Keratinocyte (primary cell): ENCODE measurements around the gene RNF225. TPM values are rescaled to one million over a fixed set of nuclear protein-coding genes. Genes with fewer than 3 reads are reported as not detected.

ENCODE experiments used
- DNase-seq: peaks from one replicate; pipeline ENCODE4 v3.0.0-alpha.2; 2011; ENCODE audit warnings: low read depth, missing footprints, low spot score
- FAIRE-seq: peaks from 2 replicates; lab custom pipeline; 2011; peaks lifted over from hg19 to GRCh38; lab: Jason Lieb, UNC
- H2AFZ ChIP-seq: 2 replicates; pipeline ENCODE4 v1.6.0; 2012; ENCODE audit warnings: low read length, control low read depth, inconsistent platforms; ENCODE audit not compliant: control insufficient read depth
- H3K27ac ChIP-seq: 2 replicates; pipeline ENCODE4 v1.5.1; 2011; ENCODE audit warnings: low read length; ENCODE audit not compliant: control insufficient read depth, insufficient read depth
- H3K27me3 ChIP-seq: 3 replicates; pipeline ENCODE4 v1.6.0; 2011; ENCODE audit warnings: low read length; ENCODE audit not compliant: control insufficient read depth, insufficient read depth; ENCODE audit errors: extremely low read depth
- H3K36me3 ChIP-seq, 2 experiments: 2 replicates in 1 of 2; 3 replicates in 1 of 2; pipeline ENCODE4 v1.5.1; 2011; ENCODE audit warnings: low read length in 2 of 2, mild to moderate bottlenecking in 1 of 2; ENCODE audit not compliant: control insufficient read depth in 2 of 2, insufficient read depth in 2 of 2; ENCODE audit errors: extremely low read depth in 1 of 2
- H3K4me1 ChIP-seq: 3 replicates; pipeline ENCODE4 v1.5.1; 2011; ENCODE audit warnings: low read length; ENCODE audit not compliant: control insufficient read depth, insufficient read depth; ENCODE audit errors: extremely low read depth
- H3K4me2 ChIP-seq: 3 replicates; pipeline ENCODE4 v1.6.0; 2011; ENCODE audit warnings: low read depth, low read length; ENCODE audit not compliant: control insufficient read depth, insufficient read depth; ENCODE audit errors: extremely low read depth
- H3K4me3 ChIP-seq, 3 experiments: fragments of 200-600 bp in 1 of 3; sonication (generic) in 1 of 3; 2 replicates in 2 of 3; 3 replicates in 1 of 3; pipeline ENCODE4 v1.5.1; 2011 to 2016; ENCODE audit warnings: low read length in 3 of 3, mild to moderate bottlenecking in 3 of 3, control low read depth in 2 of 3, inconsistent platforms in 1 of 3, low read depth in 1 of 3, mixed read lengths in 1 of 3, mixed run types in 1 of 3, moderate library complexity in 1 of 3; ENCODE audit not compliant: control insufficient read depth in 2 of 3, insufficient read depth in 2 of 3; ENCODE audit errors: extremely low read depth in 1 of 3
- H3K79me2 ChIP-seq: 2 replicates; pipeline ENCODE4 v1.6.0; 2012; ENCODE audit warnings: low read length; ENCODE audit not compliant: control insufficient read depth, insufficient read depth
- H3K9ac ChIP-seq: 3 replicates; pipeline ENCODE4 v1.6.0; 2011; ENCODE audit warnings: low read length; ENCODE audit not compliant: control insufficient read depth, insufficient read depth; ENCODE audit errors: extremely low read depth
- H3K9me1 ChIP-seq: 3 replicates; pipeline ENCODE4 v1.6.0; 2011; ENCODE audit warnings: low read length; ENCODE audit not compliant: control insufficient read depth, insufficient read depth; ENCODE audit errors: extremely low read depth
- H3K9me3 ChIP-seq: 2 replicates; pipeline ENCODE4 v1.5.1; 2012; ENCODE audit warnings: low read depth, low read length; ENCODE audit not compliant: control insufficient read depth
- H4K20me1 ChIP-seq: 3 replicates; pipeline ENCODE4 v1.6.0; 2011; ENCODE audit warnings: low read length; ENCODE audit not compliant: control insufficient read depth, insufficient read depth; ENCODE audit errors: extremely low read depth
- EZH2 ChIP-seq: IDR thresholded peaks from one replicate; pipeline ENCODE4 v1.6.1; 2012; ENCODE audit warnings: inconsistent platforms, mild to moderate bottlenecking, low read length, moderate library complexity
- dilution Hi-C: fragments of 300-500 bp; cut with MboI; formaldehyde crosslinking; loops from one replicate; pipeline ENCODE4 v1.7.0; 2020; ENCODE audit warnings: low sequenced_read_pairs; ENCODE audit not compliant: extremely low pct_ligation_motif_present
- polyA plus RNA-seq, 5 experiments: library from polyadenylated mRNA; depleted of rRNA in 3 of 5; stranded (reverse) in 3 of 5; stranded (forward) in 1 of 5; unstranded in 1 of 5; fragments of >200 nt; gene quantifications; 1 replicate in 1 of 5; 2 replicates in 3 of 5; 3 replicates in 1 of 5; pipeline versions ENCODE4 v1.2.1 to v1.2.3, GENCODE V29; 2011 to 2012; ENCODE audit warnings: missing spikeins in 2 of 5, low read depth in 1 of 5, low replicate concordance in 1 of 5
- TF ChIP-seq, protein P1 (sequence below), 3 experiments: IDR thresholded peaks in 1 of 3; conservative IDR thresholded peaks in 1 of 3; optimal IDR thresholded peaks in 1 of 3; 2 replicates in 2 of 3; 3 replicates in 1 of 3; pipeline versions ENCODE3 to v1.5.1; 2011; ENCODE audit warnings: low read length in 3 of 3, mild to moderate bottlenecking in 3 of 3, moderate library complexity in 2 of 3, control low read depth in 1 of 3, inconsistent platforms in 1 of 3; ENCODE audit not compliant: insufficient read depth in 2 of 3; ENCODE audit errors: extremely low read depth in 1 of 3

RNF225 gene
- polyA plus RNA-seq, 1 donor (not counting 4 experiments of a cell fraction or from before 2014, with no cell fraction given), result not detected

- dilution Hi-C loops, result no loop called here
- H3K4me2 ChIP-seq, result no peak overlapping the region
- H3K79me2 ChIP-seq, result no peaks in the 10 kb centered on the region
- H3K9me3 ChIP-seq, result peaks cover 3% of the 10 kb centered on the region
- no peak overlapping the region for H2AFZ ChIP-seq
- TF ChIP-seq, protein P1, sequence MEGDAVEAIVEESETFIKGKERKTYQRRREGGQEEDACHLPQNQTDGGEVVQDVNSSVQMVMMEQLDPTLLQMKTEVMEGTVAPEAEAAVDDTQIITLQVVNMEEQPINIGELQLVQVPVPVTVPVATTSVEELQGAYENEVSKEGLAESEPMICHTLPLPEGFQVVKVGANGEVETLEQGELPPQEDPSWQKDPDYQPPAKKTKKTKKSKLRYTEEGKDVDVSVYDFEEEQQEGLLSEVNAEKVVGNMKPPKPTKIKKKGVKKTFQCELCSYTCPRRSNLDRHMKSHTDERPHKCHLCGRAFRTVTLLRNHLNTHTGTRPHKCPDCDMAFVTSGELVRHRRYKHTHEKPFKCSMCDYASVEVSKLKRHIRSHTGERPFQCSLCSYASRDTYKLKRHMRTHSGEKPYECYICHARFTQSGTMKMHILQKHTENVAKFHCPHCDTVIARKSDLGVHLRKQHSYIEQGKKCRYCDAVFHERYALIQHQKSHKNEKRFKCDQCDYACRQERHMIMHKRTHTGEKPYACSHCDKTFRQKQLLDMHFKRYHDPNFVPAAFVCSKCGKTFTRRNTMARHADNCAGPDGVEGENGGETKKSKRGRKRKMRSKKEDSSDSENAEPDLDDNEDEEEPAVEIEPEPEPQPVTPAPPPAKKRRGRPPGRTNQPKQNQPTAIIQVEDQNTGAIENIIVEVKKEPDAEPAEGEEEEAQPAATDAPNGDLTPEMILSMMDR (optimal IDR thresholded peaks at IDR 0.05 in 1 of 3, IDR thresholded peaks at IDR 0.05 in 1 of 3, conservative IDR thresholded peaks at IDR 0.05 in 1 of 3; ENCODE audit: extremely low read depth in 1 of 3, insufficient read depth in 2 of 3, low read length in 3 of 3), result no peak
- no peak for TF ChIP-seq EZH2
- DNase-seq (no peak), FAIRE-seq (no peak)
- no peaks in the 10 kb centered on the region for H3K36me3 ChIP-seq
- H3K9ac ChIP-seq, result no peak overlapping the region
- no peaks in the 10 kb centered on the region for H4K20me1 ChIP-seq
- peaks cover 5% of the 10 kb centered on the region for H3K4me1 ChIP-seq
- H3K27ac ChIP-seq, result no peak overlapping the region
- H3K27me3 ChIP-seq, result peaks cover 18% of the 10 kb centered on the region
- no peaks in the 10 kb centered on the region for H3K9me1 ChIP-seq
- no peak overlapping the region for H3K4me3 ChIP-seq
Observed at GRCh38 chr19:58356766-58357480, 38.5 kb upstream of the RNF225 start.

DNA sequence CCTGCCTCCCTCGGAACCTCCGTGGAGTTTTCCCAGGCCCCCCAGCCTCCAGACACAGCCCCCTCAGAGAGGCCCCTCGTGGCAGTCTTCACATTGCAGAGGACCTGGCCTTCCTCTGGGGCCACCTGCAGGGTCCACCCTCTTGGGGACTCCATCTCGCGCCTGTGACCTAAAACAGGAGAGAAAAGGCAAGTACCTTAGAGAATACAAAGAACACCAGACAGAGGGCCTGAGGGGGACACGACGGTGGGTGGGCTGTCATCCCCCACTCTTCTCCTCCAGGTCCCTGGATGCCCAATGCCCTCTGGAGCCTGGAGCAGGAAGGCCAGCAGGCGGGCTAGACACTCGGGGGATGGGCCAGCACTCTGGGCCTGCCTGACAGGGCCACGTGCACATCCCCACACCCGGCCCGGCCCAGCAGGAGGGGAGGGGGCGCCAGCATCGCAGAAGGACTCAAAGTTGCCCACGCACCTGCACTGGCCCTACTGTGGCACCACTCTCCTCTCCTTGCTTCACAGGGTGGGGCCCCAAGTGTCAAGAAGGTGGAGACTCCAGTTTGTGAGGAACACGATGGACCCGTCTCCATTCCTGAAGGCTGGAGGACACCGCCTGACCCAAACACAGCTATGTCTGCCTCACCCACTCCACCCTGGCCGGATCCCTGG, 37.8 kb upstream of the RNF225 start:
- Histone ChIP-seq H3K79me2 (no peaks in the 10 kb centered on the region), H3K4me2 (no peak overlapping the region), H3K4me3 (no peak overlapping the region), H3K9me3 (peaks cover 3% of the 10 kb centered on the region), H3K27ac (no peak overlapping the region), H3K27me3 (peaks cover 18% of the 10 kb centered on the region), H3K9ac (no peak overlapping the region), H3K36me3 (no peaks in the 10 kb centered on the region), H3K9me1 (no peaks in the 10 kb centered on the region), H4K20me1 (no peaks in the 10 kb centered on the region), H3K4me1 (peaks cover 7% of the 10 kb centered on the region), H2AFZ (no peak overlapping the region)
- no peak for TF ChIP-seq EZH2
- TF ChIP-seq, protein P1 (optimal IDR thresholded peaks at IDR 0.05 in 1 of 3, IDR thresholded peaks at IDR 0.05 in 1 of 3, conservative IDR thresholded peaks at IDR 0.05 in 1 of 3; ENCODE audit: extremely low read depth in 1 of 3, insufficient read depth in 2 of 3, low read length in 3 of 3), result no peak
- dilution Hi-C loops, result no loop called here
- no peak for DNase-seq
- no peak for FAIRE-seq
